ENCODE measurements around the gene DUSP7. TPM values are rescaled to one million over a fixed set of nuclear protein-coding genes. Genes with fewer than 3 reads are reported as not detected.

DUSP7 gene, protein sequence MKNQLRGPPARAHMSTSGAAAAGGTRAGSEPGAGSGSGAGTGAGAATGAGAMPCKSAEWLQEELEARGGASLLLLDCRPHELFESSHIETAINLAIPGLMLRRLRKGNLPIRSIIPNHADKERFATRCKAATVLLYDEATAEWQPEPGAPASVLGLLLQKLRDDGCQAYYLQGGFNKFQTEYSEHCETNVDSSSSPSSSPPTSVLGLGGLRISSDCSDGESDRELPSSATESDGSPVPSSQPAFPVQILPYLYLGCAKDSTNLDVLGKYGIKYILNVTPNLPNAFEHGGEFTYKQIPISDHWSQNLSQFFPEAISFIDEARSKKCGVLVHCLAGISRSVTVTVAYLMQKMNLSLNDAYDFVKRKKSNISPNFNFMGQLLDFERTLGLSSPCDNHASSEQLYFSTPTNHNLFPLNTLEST
- total RNA-seq (29.2 and 30.5 TPM in 2 replicates), polyA plus RNA-seq (37.7 and 38.7 TPM in 2 replicates), polyA minus RNA-seq (39.9 and 48.0 TPM in 2 replicates), Bru-seq, nascent RNA (percentile 72 among the genes with signal in this experiment), BruChase-seq, experiment 1, labeled RNA remaining after a 6-hour chase (percentile 93 among the genes with signal in this experiment), BruChase-seq, experiment 2, labeled RNA remaining after a 2-hour chase (percentile 94 among the genes with signal in this experiment)
- 26.7 and 27.3 TPM in 2 replicates for polyA plus RNA-seq (2011; cell fraction: cytosol; rRNA removed)
- polyA plus RNA-seq (2011; cell fraction: nucleus; rRNA removed), result 14.0 and 15.4 TPM in 2 replicates
- 13.1 and 13.8 TPM in 2 replicates for polyA plus RNA-seq (2012)
- 33.2 TPM for polyA minus RNA-seq (2011; cell fraction: cytosol; rRNA and poly(A)+ RNA removed)
- polyA minus RNA-seq (2011; cell fraction: nucleus; rRNA and poly(A)+ RNA removed), result 15.0 and 20.0 TPM in 2 replicates
- long read RNA-seq, transcript DUSP7-202 (3 exons, 3,340 nt), result major isoform, 20 of 46 reads
- long read RNA-seq, partial matches to known transcripts, result 5 of 46 reads
- long read RNA-seq, other reads (novel, unspliced or antisense), result 21 of 46 reads

DNA sequence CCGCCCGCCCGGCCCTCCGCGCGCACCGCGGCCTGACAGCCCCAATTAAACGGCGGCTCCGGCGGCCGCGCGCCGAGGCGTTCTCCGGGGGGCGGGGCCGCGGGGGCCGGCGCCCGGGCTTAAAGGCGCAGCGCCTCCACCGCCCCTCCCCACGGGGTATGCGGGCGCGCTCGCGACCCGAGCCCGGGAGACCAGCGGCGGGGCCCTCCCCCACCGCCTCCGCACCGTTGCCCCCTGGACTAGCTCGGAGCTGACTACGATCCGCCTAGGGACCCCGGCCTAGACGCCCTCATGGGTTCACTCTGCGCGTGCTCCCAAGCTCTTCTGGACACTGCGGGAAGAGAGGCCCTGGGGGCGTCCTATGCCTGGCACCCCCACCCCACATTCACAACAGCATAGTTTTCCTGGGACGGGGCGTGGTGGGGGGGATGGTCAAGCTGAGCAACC lies at the start of gene DUSP7:
Gene DUSP7, minus strand, starts transcription at position 51 of the 447 bp plus-strand sequence. CDS start 205 bp downstream, outside the sequence.
- no peaks in the 10 kb centered on the region for H3K9me3 ChIP-seq (replicated peaks; ENCODE audit: control insufficient read depth, insufficient read depth, low read length)
- no peak for FAIRE-seq
- peak within 1 kb of the TSS; percentile 76 for H3K27ac ChIP-seq (ENCODE audit: insufficient read depth, low read depth, low read length)
- no TSS peak for BruUV-seq (replicated peaks)
- CTCF ChIA-PET, result interaction anchor here (0.6 to 10.4 kb wide), 33 partner anchors 10 to 164 kb away, joined by 3 to 260 read pairs (median 5); partner anchors contain the start of genes ABHD14B, ACY1, POC1A and RPL29
- DNase-seq (ENCODE audit: low read depth, low spot score), result no peak
- intact Hi-C loops (cut with micrococcal nuclease) (no loop called here), dilution Hi-C loops (cut with MboI; ENCODE audit: extremely low pct_ligation_motif_present, low sequenced_read_pairs) (no loop called here)
- peaks cover 39% of the 10 kb centered on the region for H3K4me1 ChIP-seq (ENCODE audit: control insufficient read depth, extremely low read depth, insufficient read depth, low read length)
- peak; percentile 17 for TF ChIP-seq POLR2AphosphoS5 (IDR thresholded peaks at IDR 0.05; ENCODE audit: insufficient read depth, low read depth, low read length)
- TF ChIP-seq, protein P1, sequence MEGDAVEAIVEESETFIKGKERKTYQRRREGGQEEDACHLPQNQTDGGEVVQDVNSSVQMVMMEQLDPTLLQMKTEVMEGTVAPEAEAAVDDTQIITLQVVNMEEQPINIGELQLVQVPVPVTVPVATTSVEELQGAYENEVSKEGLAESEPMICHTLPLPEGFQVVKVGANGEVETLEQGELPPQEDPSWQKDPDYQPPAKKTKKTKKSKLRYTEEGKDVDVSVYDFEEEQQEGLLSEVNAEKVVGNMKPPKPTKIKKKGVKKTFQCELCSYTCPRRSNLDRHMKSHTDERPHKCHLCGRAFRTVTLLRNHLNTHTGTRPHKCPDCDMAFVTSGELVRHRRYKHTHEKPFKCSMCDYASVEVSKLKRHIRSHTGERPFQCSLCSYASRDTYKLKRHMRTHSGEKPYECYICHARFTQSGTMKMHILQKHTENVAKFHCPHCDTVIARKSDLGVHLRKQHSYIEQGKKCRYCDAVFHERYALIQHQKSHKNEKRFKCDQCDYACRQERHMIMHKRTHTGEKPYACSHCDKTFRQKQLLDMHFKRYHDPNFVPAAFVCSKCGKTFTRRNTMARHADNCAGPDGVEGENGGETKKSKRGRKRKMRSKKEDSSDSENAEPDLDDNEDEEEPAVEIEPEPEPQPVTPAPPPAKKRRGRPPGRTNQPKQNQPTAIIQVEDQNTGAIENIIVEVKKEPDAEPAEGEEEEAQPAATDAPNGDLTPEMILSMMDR (IDR thresholded peaks at IDR 0.05; ENCODE audit: extremely low read depth in 1 of 2, insufficient read depth in 1 of 2, low read depth in 1 of 2, low read length in 2 of 2), result no peak
- no peaks in the 10 kb centered on the region for H3K27me3 ChIP-seq (ENCODE audit: control insufficient read depth in 2 of 2, insufficient read depth in 2 of 2, low read length in 2 of 2)
- no peaks in the 10 kb centered on the region for H3K9me1 ChIP-seq (replicated peaks; ENCODE audit: control insufficient read depth, extremely low read depth, insufficient read depth, low read length)
- H2AFZ ChIP-seq (ENCODE audit: low read depth, low read length), result peak within 1 kb of the TSS; percentile 91
- H3K36me3 ChIP-seq (ENCODE audit: control insufficient read depth in 2 of 2, extremely low read depth in 1 of 2, insufficient read depth in 2 of 2, low read length in 2 of 2), result no peaks in the 10 kb centered on the region
- peak within 1 kb of the TSS; percentile 79 for H3K9ac ChIP-seq (replicated peaks; ENCODE audit: extremely low read depth, insufficient read depth, low read length)
- peak within 1 kb of the TSS; percentile 73 to 80 (median 78) for H3K4me3 ChIP-seq (replicated peaks in 1 of 3; ENCODE audit: insufficient read depth in 1 of 3, low read depth in 1 of 3, low read length in 3 of 3)
- POLR2A ChIA-PET, result interaction anchor here (0.5 to 2.2 kb wide), 8 partner anchors 10 to 98 kb away, joined by 3 to 10 read pairs (median 3); partner anchors contain the start of gene RPL29
- H3K79me2 ChIP-seq (ENCODE audit: control insufficient read depth, insufficient read depth, low read length), result peaks cover 31% of the 10 kb centered on the region
- no peaks in the 10 kb centered on the region for H4K20me1 ChIP-seq (replicated peaks; ENCODE audit: control insufficient read depth, extremely low read depth, insufficient read depth, low read length)
- H3K4me2 ChIP-seq (ENCODE audit: insufficient read depth, low read length), result peak within 1 kb of the TSS; percentile 77
